Neural progenitor cell (in vitro differentiated cells): Measurements from ENCODE around the gene CCDC188. TPM values are rescaled to one million over a fixed set of nuclear protein-coding genes. Genes with fewer than 3 reads are reported as not detected.
A peak's percentile ranks its signal among the peaks of the same experiment; 100 is the strongest.

Experiments used
- DNase-seq: peaks from one replicate; pipeline ENCODE4 v3.0.0-alpha.2; 2016; ENCODE audit warnings: low spot score
- H2AFZ ChIP-seq: fragments of 200-600 bp; sonication (generic); replicated peaks from 2 replicates; pipeline ENCODE4 v1.6.1; 2016; ENCODE audit warnings: antibody characterized with exemption
- H3F3A ChIP-seq: fragments of 200-600 bp; sonication (generic); 2 replicates; pipeline ENCODE4 v1.6.1; 2016; ENCODE audit warnings: antibody characterized with exemption, low read depth
- H3K27ac ChIP-seq: fragments of 200-600 bp; sonication (generic); 2 replicates; pipeline ENCODE4 v1.5.1; 2016; ENCODE audit warnings: mild to moderate bottlenecking
- H3K27me3 ChIP-seq: fragments of 200-600 bp; sonication (generic); 2 replicates; pipeline ENCODE4 v1.6.1; 2016; ENCODE audit warnings: mild to moderate bottlenecking, moderate library complexity
- H3K36me3 ChIP-seq: fragments of 200-600 bp; sonication (generic); 2 replicates; pipeline ENCODE4 v1.5.1; 2016
- H3K4me1 ChIP-seq: fragments of 200-600 bp; sonication (generic); 2 replicates; pipeline ENCODE4 v1.6.1; 2016; ENCODE audit warnings: mixed run types
- H3K4me2 ChIP-seq: fragments of 200-600 bp; sonication (generic); 2 replicates; pipeline ENCODE4 v1.6.1; 2016
- H3K4me3 ChIP-seq: fragments of 200-600 bp; sonication (generic); 2 replicates; pipeline ENCODE4 v1.5.1; 2016
- H3K79me2 ChIP-seq: fragments of 200-600 bp; sonication (generic); 2 replicates; pipeline ENCODE4 v1.6.1; 2016; ENCODE audit warnings: low read depth
- H3K9ac ChIP-seq: fragments of 200-600 bp; sonication (generic); 2 replicates; pipeline ENCODE4 v1.6.1; 2016
- H3K9me3 ChIP-seq: fragments of 200-600 bp; sonication (generic); 2 replicates; pipeline ENCODE4 v1.5.1; 2016; ENCODE audit warnings: low read depth
- H4K20me1 ChIP-seq: fragments of 200-600 bp; sonication (generic); 2 replicates; pipeline ENCODE4 v1.6.1; 2016; ENCODE audit warnings: low read depth
- H3K27ac Mint-ChIP-seq: 3 replicates; pipeline ENCODE4 v1.8.0; 2021; ENCODE audit warnings: mixed read lengths
- H3K27me3 Mint-ChIP-seq: 2 replicates; pipeline ENCODE4 v1.8.0; 2022; ENCODE audit warnings: low read depth, mild to moderate bottlenecking, inconsistent platforms, moderate library complexity, mixed read lengths; ENCODE audit not compliant: insufficient read depth
- H3K36me3 Mint-ChIP-seq: 3 replicates; pipeline ENCODE4 v1.8.0; 2021; ENCODE audit warnings: mixed read lengths
- H3K4me1 Mint-ChIP-seq: 3 replicates; pipeline ENCODE4 v1.8.0; 2021; ENCODE audit warnings: mixed read lengths
- H3K4me3 Mint-ChIP-seq: 3 replicates; pipeline ENCODE4 v1.8.0; 2021; ENCODE audit warnings: mild to moderate bottlenecking, moderate library complexity, mixed read lengths
- H3K9me3 Mint-ChIP-seq: 3 replicates; pipeline ENCODE4 v1.8.0; 2020; ENCODE audit warnings: mixed read lengths
- CTCF ChIP-seq: fragments of 200-600 bp; sonication (generic); IDR thresholded peaks from 2 replicates; pipeline ENCODE4 v1.5.1; 2017; ENCODE audit warnings: antibody characterized with exemption, mild to moderate bottlenecking
- EZH2 ChIP-seq: fragments of 200-600 bp; sonication (generic); IDR thresholded peaks from 2 replicates; pipeline ENCODE4 v1.6.1; 2017; ENCODE audit warnings: antibody characterized with exemption, mild to moderate bottlenecking, moderate library complexity
- EZH2phosphoT487 ChIP-seq: fragments of 200-600 bp; sonication (generic); IDR thresholded peaks from 2 replicates; pipeline ENCODE4 v1.6.1; 2017; ENCODE audit warnings: antibody characterized with exemption
- total RNA-seq: library from RNA; depleted of rRNA; stranded (reverse); fragments of >200 nt; gene quantifications from 2 replicates; pipeline ENCODE4 v1.2.3, GENCODE V29; 2015; ENCODE audit warnings: low replicate concordance

The CCDC188 gene
- total RNA-seq, 1 donor from 2014 or later: not detected

- no peak for TF ChIP-seq CTCF
- no peak for TF ChIP-seq EZH2
- TF ChIP-seq EZH2phosphoT487: no peak
- peaks cover 3% of the 10 kb centered on the region for H3K36me3 ChIP-seq
- peaks cover 24% of the 10 kb centered on the region for H3F3A ChIP-seq
- peak overlapping the region; percentile 99 for H3K4me3 ChIP-seq
- peaks cover 4% of the 10 kb centered on the region for H3K27me3 Mint-ChIP-seq
- peak overlapping the region; percentile 69 for H3K27ac Mint-ChIP-seq
- H3K9ac ChIP-seq: peak overlapping the region; percentile 99
- H3K4me1 ChIP-seq: peaks cover 14% of the 10 kb centered on the region
- DNase-seq: peak; percentile 27
- no peaks in the 10 kb centered on the region for H3K9me3 ChIP-seq
- H3K9me3 Mint-ChIP-seq: peaks cover 2% of the 10 kb centered on the region
- no peaks in the 10 kb centered on the region for H3K27me3 ChIP-seq
- H3K4me3 Mint-ChIP-seq: peak overlapping the region; percentile 94
- H2AFZ ChIP-seq: no peak overlapping the region
- peaks cover 50% of the 10 kb centered on the region for H4K20me1 ChIP-seq
- peaks cover 78% of the 10 kb centered on the region for H3K79me2 ChIP-seq
- H3K36me3 Mint-ChIP-seq: peaks cover 13% of the 10 kb centered on the region
- H3K27ac ChIP-seq: peak overlapping the region; percentile 84
- peaks cover 24% of the 10 kb centered on the region for H3K4me1 Mint-ChIP-seq
- H3K4me2 ChIP-seq: peak overlapping the region; percentile 99
Measured at GRCh38 chr22:20118300-20119020, 32.4 kb downstream of the CCDC188 start.

GRCh38 chr22:20117633-20118299 lies 33.1 kb downstream of the CCDC188 start:
- Histone ChIP-seq H3K4me3 (peak overlapping the region; percentile 99), H3K27me3 (no peaks in the 10 kb centered on the region), H3K79me2 (peaks cover 73% of the 10 kb centered on the region), H3K27ac (peak overlapping the region; percentile 84), H3K4me1 (peaks cover 14% of the 10 kb centered on the region), H3K4me2 (peak overlapping the region; percentile 99), H2AFZ (no peak overlapping the region), H4K20me1 (peaks cover 44% of the 10 kb centered on the region), H3K36me3 (peaks cover 3% of the 10 kb centered on the region), H3K9ac (peak overlapping the region; percentile 99), H3K9me3 (no peaks in the 10 kb centered on the region), H3F3A (peaks cover 24% of the 10 kb centered on the region)
- Mint-ChIP-seq H3K4me1 (peaks cover 24% of the 10 kb centered on the region), H3K36me3 (peaks cover 13% of the 10 kb centered on the region), H3K9me3 (peaks cover 2% of the 10 kb centered on the region), H3K4me3 (peak overlapping the region; percentile 94), H3K27me3 (peaks cover 4% of the 10 kb centered on the region), H3K27ac (peak overlapping the region; percentile 69)
- TF ChIP-seq EZH2phosphoT487: no peak
- TF ChIP-seq CTCF: no peak
- TF ChIP-seq EZH2: no peak
- DNase-seq: peak; percentile 51

DNA sequence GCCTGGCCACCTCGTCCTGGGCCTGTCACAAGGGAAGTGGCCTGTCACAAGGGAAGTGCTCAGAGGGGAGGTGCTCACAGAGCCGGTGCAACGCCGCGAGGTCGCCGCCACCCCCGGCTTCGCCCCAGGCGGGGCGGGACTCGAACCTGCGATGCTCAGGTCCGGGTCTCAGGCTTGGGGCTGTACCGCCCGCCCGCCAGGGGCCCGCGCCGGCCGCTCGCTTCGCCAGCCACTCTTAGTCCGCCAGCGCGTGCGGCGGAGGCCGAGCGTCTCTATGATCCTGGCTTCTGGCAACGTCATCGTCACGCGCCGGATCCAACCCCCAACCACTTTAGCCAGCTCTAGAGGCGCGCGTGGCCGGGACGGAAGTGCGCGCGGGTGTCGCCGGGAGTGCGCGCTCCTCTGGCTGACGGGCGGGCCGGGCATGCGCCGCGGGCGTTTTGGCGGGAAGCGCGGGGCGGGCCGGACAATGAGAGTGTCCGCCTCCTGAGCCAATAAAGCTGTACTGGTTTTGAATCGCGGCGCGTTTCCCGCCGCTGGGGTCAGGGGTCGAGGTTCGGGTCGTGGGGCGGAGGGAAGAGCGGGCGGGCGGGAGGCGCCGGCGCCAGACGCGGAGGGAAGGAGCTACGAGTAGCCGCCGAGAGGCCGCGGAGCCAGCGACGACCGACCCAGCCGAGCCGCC lies 33.8 kb downstream of the CCDC188 start, which contains the start of gene TRMT2A:
TRMT2A (minus strand) TSS at position 276 of the 682 bp plus-strand sequence. CDS start 320 bp downstream, outside the sequence.
- Mint-ChIP-seq H3K27me3 (peaks cover 4% of the 10 kb centered on the region), H3K27ac (peak within 1 kb of the TSS; percentile 69), H3K4me3 (peak within 1 kb of the TSS; percentile 94), H3K9me3 (peaks cover 2% of the 10 kb centered on the region), H3K4me1 (peaks cover 24% of the 10 kb centered on the region), H3K36me3 (peaks cover 13% of the 10 kb centered on the region)
- H3K36me3 ChIP-seq: peaks cover 3% of the 10 kb centered on the region
- peak within 1 kb of the TSS; percentile 99 for H3K4me2 ChIP-seq
- H4K20me1 ChIP-seq: peaks cover 40% of the 10 kb centered on the region
- no peaks in the 10 kb centered on the region for H3K27me3 ChIP-seq
- peak within 1 kb of the TSS; percentile 99 for H3K4me3 ChIP-seq
- peaks cover 24% of the 10 kb centered on the region for H3F3A ChIP-seq
- TF ChIP-seq CTCF (peak; percentile 45), EZH2phosphoT487 (no peak)
- H3K4me1 ChIP-seq: peaks cover 14% of the 10 kb centered on the region
- H3K9ac ChIP-seq: peak within 1 kb of the TSS; percentile 99
- H3K9me3 ChIP-seq: no peaks in the 10 kb centered on the region
- H2AFZ ChIP-seq: peak within 1 kb of the TSS; percentile 92
- peaks cover 67% of the 10 kb centered on the region for H3K79me2 ChIP-seq
- H3K27ac ChIP-seq: peak within 1 kb of the TSS; percentile 84
- DNase-seq: peak; percentile 99
